HG03280 (cell line): ENCODE data around the gene GSTA2.
A peak's percentile ranks its signal among the peaks of the same experiment; 100 is the strongest.
"Not testable (repeated sequence)": the region's sequence is repeated elsewhere in the genome, so short reads cannot be mapped to it uniquely, and the experiment has no call there.

Experiments used
- ATAC-seq: cut with Tn5 transposase; IDR thresholded peaks from one replicate; pipeline ENCODE4 v1.9.1; 2021; ENCODE audit warnings: mild to moderate bottlenecking, moderate library complexity; ENCODE audit not compliant: unreplicated experiment

The GSTA2 gene

GRCh38 chr6:52726741-52727535, 36.3 kb downstream of the GSTA2 start:
- no peak for ATAC-seq

DNA sequence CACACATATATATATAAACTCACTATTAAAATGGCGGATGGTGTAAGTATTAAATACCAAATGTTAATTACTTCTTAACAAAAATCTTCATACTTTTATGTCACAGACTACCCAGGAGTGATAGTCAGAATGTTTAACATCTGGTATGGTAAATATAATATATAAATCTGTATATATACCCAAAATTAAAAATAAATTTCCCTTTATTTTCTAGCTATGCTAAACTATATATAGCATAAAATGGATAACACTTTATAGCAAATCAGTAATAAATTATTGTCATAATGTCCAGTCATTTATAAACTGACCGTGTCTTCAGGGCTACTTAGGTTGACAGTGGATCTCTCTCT, 37.1 kb downstream of the GSTA2 start:
- ATAC-seq: no peak

- ATAC-seq: no peak
Measured at GRCh38 chr6:52725535-52726192, 37.6 kb downstream of the GSTA2 start.

- no peak for ATAC-seq
Measured at GRCh38 chr6:52725143-52725534, 38.1 kb downstream of the GSTA2 start.

DNA sequence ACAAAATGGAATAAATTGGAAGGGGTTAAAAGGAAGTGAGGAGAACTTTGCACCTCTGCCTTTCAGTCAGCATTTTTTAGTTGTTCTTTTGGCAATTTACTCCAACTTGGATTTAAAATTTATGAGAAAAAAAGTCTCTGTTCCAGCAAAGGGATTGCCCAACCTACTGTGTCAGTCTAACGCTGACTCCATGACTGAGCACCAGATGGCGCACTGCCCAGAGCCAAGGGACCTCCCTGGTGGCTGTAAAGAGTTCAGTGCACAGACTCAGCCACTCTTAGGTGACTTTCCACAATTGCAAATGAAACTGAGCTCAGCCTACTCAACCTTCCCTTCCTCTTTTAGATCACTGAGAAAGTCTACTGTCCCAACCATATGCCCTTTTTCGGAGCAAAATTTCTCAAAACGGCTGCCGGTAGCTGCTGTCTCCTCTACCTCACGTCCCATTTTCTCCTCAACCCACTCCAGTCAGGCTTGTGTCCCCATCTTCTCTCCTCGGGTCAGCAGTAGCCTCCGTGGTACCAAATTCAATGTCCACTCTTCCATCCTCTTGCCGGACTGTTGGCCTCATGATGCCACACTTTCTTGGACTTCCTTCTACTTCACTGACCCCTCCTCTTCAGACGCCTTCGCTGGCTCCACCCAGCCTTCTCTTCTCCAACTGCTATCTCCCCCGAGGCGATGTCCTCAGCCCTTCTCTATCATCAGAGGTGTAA, 38.7 kb downstream of the GSTA2 start:
- peak; percentile 99 for ATAC-seq

- no peak for ATAC-seq
Measured at GRCh38 chr6:52724042-52724405, 39.3 kb downstream of the GSTA2 start.

- no peak for ATAC-seq
Measured at GRCh38 chr6:52720321-52720720, 43.0 kb downstream of the GSTA2 start.

GRCh38 chr6:52718550-52718949, 44.7 kb downstream of the GSTA2 start:
- ATAC-seq: no peak

- ATAC-seq: not testable (repeated sequence)
Measured at GRCh38 chr6:52714761-52715160, 48.5 kb downstream of the GSTA2 start.

- ATAC-seq: no peak
Measured at GRCh38 chr6:52712136-52712535, 51.1 kb downstream of the GSTA2 start.

- ATAC-seq: no peak
Measured at GRCh38 chr6:52707963-52708680, 55.2 kb downstream of the GSTA2 start.

DNA sequence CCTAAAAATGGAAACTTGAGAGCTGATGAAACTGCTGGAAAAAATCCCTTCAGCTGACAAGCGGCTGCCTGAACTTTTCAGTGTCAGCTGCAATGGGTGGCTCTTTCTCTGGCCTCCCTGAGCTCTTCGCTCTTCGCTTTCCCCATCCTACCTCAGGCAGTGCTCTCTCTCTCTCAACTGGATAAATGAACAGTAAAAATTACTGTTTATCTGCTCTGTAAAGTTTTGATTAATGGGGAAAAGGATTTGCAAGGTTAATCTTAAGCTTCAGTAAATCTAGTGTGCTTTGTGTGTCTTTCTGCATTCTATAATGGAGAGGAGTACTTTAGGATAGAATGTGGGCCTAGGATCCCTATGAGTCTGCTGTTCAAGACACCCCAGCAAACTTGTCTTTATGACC, 57.3 kb downstream of the GSTA2 start:
- no peak for ATAC-seq

GRCh38 chr6:52704781-52705502, 58.3 kb downstream of the GSTA2 start:
- ATAC-seq: not testable (repeated sequence)

DNA sequence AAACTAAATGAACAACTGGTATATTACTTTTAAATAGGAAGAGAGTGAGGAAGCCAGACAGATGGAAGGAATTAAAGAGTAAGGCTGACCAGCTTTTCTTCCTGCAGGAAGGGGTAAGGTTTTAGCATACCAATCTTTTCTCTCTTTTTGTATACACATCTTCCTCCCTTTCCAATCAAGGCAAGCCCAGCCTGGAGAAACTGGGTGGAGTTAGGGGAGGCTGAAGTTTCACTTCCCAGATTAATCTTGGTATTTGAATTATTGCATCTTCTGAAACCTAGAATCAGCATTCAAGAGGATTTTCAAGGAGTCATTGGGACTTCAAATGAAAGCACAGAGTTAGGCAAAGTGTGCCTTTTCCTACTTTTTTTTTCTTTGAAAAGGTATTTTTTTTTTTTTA, 59.2 kb downstream of the GSTA2 start:
- ATAC-seq: no peak
